ENCODE data around the gene RBM4. TPM values are rescaled to one million over a fixed set of nuclear protein-coding genes. Genes with fewer than 3 reads are reported as not detected.

The RBM4 gene
- total and polyA plus RNA-seq, 12 donors, result 70.0 to 243 (median 138) TPM

- H3K9me3 ChIP-seq (replicated peaks in 1 of 3), result no peaks in the 10 kb centered on the region
- peaks cover 27 to 35% of the 10 kb centered on the region in 2 donors for H3K4me1 ChIP-seq (replicated peaks in 1 of 2)
- H3K27me3 ChIP-seq, result no peaks in the 10 kb centered on the region
- no peak for TF ChIP-seq CTCF (IDR thresholded peaks at IDR 0.05)
- no peak for TF ChIP-seq POLR2A (IDR thresholded peaks at IDR 0.05)
- intact Hi-C loops (cut with DNase I), result no loop called here
- peak overlapping the region in 2 of 5 donors; percentile 33 to 52 for H3K27ac ChIP-seq
- DNase-seq, result peak in 4 of 7 donors; percentile 38 to 72 (median 52)
- no peak overlapping the region for H3K4me3 ChIP-seq
- WGBS, 4 donors, result 43 to 60% (median 55%) methylated on average over 5 of the region's 5 CpGs
- H3K36me3 ChIP-seq (replicated peaks in 1 of 2), result peaks cover 0 to 11% of the 10 kb centered on the region in 2 donors
Measured at GRCh38 chr11:66595245-66595904, 43.1 kb upstream of the RBM4 start.

- peak in 6 of 7 donors; percentile 55 to 73 (median 67) for DNase-seq
- Histone ChIP-seq H3K36me3 (replicated peaks in 1 of 2) (peaks cover 0 to 11% of the 10 kb centered on the region in 2 donors), H3K27ac (peak overlapping the region in 1 of 5 donors; percentile 18), H3K4me1 (replicated peaks in 1 of 2) (peaks cover 22 to 34% of the 10 kb centered on the region in 2 donors), H3K9me3 (replicated peaks in 1 of 3) (no peaks in the 10 kb centered on the region), H3K4me3 (no peak overlapping the region), H3K27me3 (no peaks in the 10 kb centered on the region)
- WGBS, 4 donors, result 48 to 59% (median 52%) methylated on average over 3 to 6 of the region's 6 CpGs
- intact Hi-C loops (cut with DNase I), result no loop called here
- TF ChIP-seq CTCF (IDR thresholded peaks at IDR 0.05) (no peak), POLR2A (IDR thresholded peaks at IDR 0.05) (no peak)
Measured at GRCh38 chr11:66598993-66599392, 39.5 kb upstream of the RBM4 start.

GRCh38 chr11:66600219-66600618, 38.3 kb upstream of the RBM4 start:
- H3K27ac ChIP-seq, result no peak overlapping the region
- no peaks in the 10 kb centered on the region for H3K9me3 ChIP-seq (replicated peaks in 1 of 3)
- H3K4me3 ChIP-seq, result no peak overlapping the region
- peaks cover 0 to 22% of the 10 kb centered on the region in 2 donors for H3K36me3 ChIP-seq (replicated peaks in 1 of 2)
- no peaks in the 10 kb centered on the region for H3K27me3 ChIP-seq
- TF ChIP-seq POLR2A (IDR thresholded peaks at IDR 0.05) (no peak), CTCF (IDR thresholded peaks at IDR 0.05) (no peak)
- H3K4me1 ChIP-seq (replicated peaks in 1 of 2), result peaks cover 14 to 23% of the 10 kb centered on the region in 2 donors
- DNase-seq, result no peak
- intact Hi-C loops (cut with DNase I), result no loop called here
- WGBS, 4 donors, result 85 to 90% (median 88%) methylated on average over 2 of the region's 2 CpGs

GRCh38 chr11:66600631-66601233, 37.8 kb upstream of the RBM4 start:
- WGBS, 4 donors, result 83 to 89% (median 86%) methylated on average over 4 of the region's 4 CpGs
- Histone ChIP-seq H3K4me1 (replicated peaks in 1 of 2) (peaks cover 14 to 18% of the 10 kb centered on the region in 2 donors), H3K4me3 (no peak overlapping the region), H3K36me3 (replicated peaks in 1 of 2) (peaks cover 0 to 27% of the 10 kb centered on the region in 2 donors), H3K9me3 (replicated peaks in 1 of 3) (no peaks in the 10 kb centered on the region), H3K27ac (no peak overlapping the region), H3K27me3 (no peaks in the 10 kb centered on the region)
- no peak for TF ChIP-seq POLR2A (IDR thresholded peaks at IDR 0.05)
- no peak for TF ChIP-seq CTCF (IDR thresholded peaks at IDR 0.05)
- no peak for DNase-seq
- intact Hi-C loops (cut with DNase I), result no loop called here

Measured in adrenal gland (tissue), 12 donors.